Neural progenitor cell (in vitro differentiated cells): ENCODE results near the gene ALK.

Experiments used
- EZH2 ChIP-seq: fragments of 200-600 bp; sonication (generic); IDR thresholded peaks from 2 replicates; pipeline ENCODE4 v1.6.1; 2017; ENCODE audit warnings: antibody characterized with exemption, mild to moderate bottlenecking, moderate library complexity
- TF ChIP-seq, protein P1 (sequence below): fragments of 200-600 bp; sonication (generic); IDR thresholded peaks from 2 replicates; pipeline ENCODE4 v1.5.1; 2017; ENCODE audit warnings: antibody characterized with exemption, mild to moderate bottlenecking

DNA sequence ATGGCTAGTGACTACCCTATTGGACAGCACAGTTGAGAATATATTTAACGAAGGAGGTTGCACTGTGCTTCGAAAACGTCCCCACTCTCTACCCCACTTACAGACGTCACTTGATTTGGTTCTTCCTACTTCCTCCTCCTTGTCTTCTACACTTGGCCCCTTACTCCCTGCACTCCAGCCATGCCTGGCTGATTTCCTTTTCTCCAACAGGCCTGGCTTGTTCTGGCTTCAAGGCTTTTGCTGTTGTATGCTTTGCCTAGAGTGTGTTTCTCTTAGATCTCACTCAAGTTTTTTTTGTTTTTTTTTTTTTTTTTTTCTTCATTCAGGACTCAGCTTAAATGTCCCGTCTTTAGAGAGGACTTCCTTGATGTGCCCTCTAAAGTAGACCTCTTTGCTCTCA, 469.4 kb downstream of the ALK start:
- TF ChIP-seq, protein P1, sequence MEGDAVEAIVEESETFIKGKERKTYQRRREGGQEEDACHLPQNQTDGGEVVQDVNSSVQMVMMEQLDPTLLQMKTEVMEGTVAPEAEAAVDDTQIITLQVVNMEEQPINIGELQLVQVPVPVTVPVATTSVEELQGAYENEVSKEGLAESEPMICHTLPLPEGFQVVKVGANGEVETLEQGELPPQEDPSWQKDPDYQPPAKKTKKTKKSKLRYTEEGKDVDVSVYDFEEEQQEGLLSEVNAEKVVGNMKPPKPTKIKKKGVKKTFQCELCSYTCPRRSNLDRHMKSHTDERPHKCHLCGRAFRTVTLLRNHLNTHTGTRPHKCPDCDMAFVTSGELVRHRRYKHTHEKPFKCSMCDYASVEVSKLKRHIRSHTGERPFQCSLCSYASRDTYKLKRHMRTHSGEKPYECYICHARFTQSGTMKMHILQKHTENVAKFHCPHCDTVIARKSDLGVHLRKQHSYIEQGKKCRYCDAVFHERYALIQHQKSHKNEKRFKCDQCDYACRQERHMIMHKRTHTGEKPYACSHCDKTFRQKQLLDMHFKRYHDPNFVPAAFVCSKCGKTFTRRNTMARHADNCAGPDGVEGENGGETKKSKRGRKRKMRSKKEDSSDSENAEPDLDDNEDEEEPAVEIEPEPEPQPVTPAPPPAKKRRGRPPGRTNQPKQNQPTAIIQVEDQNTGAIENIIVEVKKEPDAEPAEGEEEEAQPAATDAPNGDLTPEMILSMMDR: no peak
- no peak for TF ChIP-seq EZH2
